Left lung (tissue), 10 donors: ENCODE data around the gene CACNG4. TPM values are rescaled to one million over a fixed set of nuclear protein-coding genes. Genes with fewer than 3 reads are reported as not detected.
A peak's percentile ranks its signal among the peaks of the same experiment; 100 is the strongest.

Experiments used
- ATAC-seq: fragments of 200-7000 bp; cut with Tn5 transposase; one replicate; pipeline ENCODE4 v1.9.1; 2020; ENCODE audit warnings: moderate library complexity
- DNase-seq, 4 donors: peaks; one replicate each; pipeline ENCODE4 v3.0.0-alpha.2; 2013 to 2020
- H3K27ac ChIP-seq, 2 donors: fragments of 200-600 bp; sonication (generic) in 1 of 2; one replicate each; pipeline versions ENCODE4 v1.5.0 to v1.8.0; 2020 to 2021
- H3K27me3 ChIP-seq, 2 donors: fragments of 200-600 bp; sonication (generic) in 1 of 2; one replicate each; pipeline versions ENCODE4 v1.5.0 to v1.8.0; 2020 to 2021
- H3K36me3 ChIP-seq, 2 donors: fragments of 200-600 bp; sonication (generic) in 1 of 2; one replicate each; pipeline versions ENCODE4 v1.5.0 to v1.8.0; 2020 to 2021
- H3K4me1 ChIP-seq, 2 donors: fragments of 200-600 bp; one replicate each; pipeline ENCODE4 v1.8.0; 2021
- H3K4me3 ChIP-seq, 2 donors: fragments of 200-600 bp; sonication (generic) in 1 of 2; one replicate each; pipeline versions ENCODE4 v1.5.0 to v1.8.0; 2020 to 2021; ENCODE audit warnings: mild to moderate bottlenecking in 1 of 2
- H3K9me3 ChIP-seq, 2 donors: fragments of 200-600 bp; sonication (generic) in 1 of 2; one replicate each; pipeline versions ENCODE4 v1.5.0 to v1.8.0; 2020 to 2021
- CTCF ChIP-seq, 2 donors: fragments of 200-600 bp; sonication (generic) in 1 of 2; IDR thresholded peaks; one replicate each; pipeline versions ENCODE4 v1.5.0 to v1.8.0; 2021; ENCODE audit warnings: antibody characterized with exemption in 2 of 2
- intact Hi-C, 2 donors: fragments of 100-400 bp; cut with DNase I; formaldehyde crosslinking; loops; one replicate each; pipeline versions ENCODE4 v1.11.2 to v1.14.2; 2022
- polyA plus RNA-seq, 6 donors: library from polyadenylated mRNA; unstranded; fragments of 120-200 nt; gene quantifications; one replicate each; pipeline ENCODE4 v1.2.1, GENCODE V29; 2013; ENCODE audit not compliant: insufficient read length in 6 of 6
- total RNA-seq, 2 donors: library from RNA; stranded (reverse); fragmentation: NEBNext Ultra II Directional; extraction: Animal tissue kit (Norgen Biotek cat#: 25700); gene quantifications; one replicate each; pipeline ENCODE4 v1.2.1, GENCODE V29; 2021
- donor health status: DM: no; HTN: yes; CAD: no.
- donor health status: DM: no; HTN: no; CAD: no.

The CACNG4 gene
- total and polyA plus RNA-seq, 8 donors: 1.5 to 6.0 (median 2.6) TPM

- Histone ChIP-seq H3K27ac (no peak overlapping the region), H3K27me3 (no peaks in the 10 kb centered on the region), H3K4me3 (no peak overlapping the region), H3K9me3 (no peaks in the 10 kb centered on the region), H3K4me1 (no peaks in the 10 kb centered on the region), H3K36me3 (peaks cover 0 to 36% of the 10 kb centered on the region in 2 donors)
- DNase-seq (no peak), ATAC-seq (no peak)
- no peak for TF ChIP-seq CTCF (IDR thresholded peaks at IDR 0.05)
- intact Hi-C loops: no loop called here
Observed at GRCh38 chr17:67074781-67075180, 110.3 kb downstream of the CACNG4 start.

DNA sequence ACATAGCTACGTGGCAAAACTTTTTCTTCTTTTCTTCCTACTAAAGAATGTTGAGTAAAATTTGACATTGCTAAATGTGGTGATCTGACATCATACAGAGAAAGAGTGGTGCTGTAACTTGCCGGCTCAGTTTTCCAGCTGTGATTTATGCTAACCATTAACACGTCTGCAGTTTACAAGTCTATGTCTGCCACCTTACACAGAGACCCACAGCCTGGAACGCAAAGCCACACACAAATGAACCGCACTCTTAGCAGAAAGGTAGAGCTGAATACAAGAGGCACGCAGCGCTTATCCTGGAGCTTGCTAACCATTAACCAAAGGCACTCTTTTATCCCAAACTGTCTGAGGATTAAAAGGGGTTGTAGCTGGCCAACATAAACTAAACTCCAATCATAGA lies 111.8 kb downstream of the CACNG4 start:
- peak in 2 of 4 donors; percentile 6 to 30 for DNase-seq
- Histone ChIP-seq H3K4me3 (no peak overlapping the region), H3K27me3 (no peaks in the 10 kb centered on the region), H3K36me3 (peaks cover 0 to 38% of the 10 kb centered on the region in 2 donors), H3K9me3 (no peaks in the 10 kb centered on the region), H3K27ac (no peak overlapping the region), H3K4me1 (no peaks in the 10 kb centered on the region)
- intact Hi-C loops: no loop called here
- no peak for ATAC-seq
- TF ChIP-seq CTCF (IDR thresholded peaks at IDR 0.05): no peak

DNA sequence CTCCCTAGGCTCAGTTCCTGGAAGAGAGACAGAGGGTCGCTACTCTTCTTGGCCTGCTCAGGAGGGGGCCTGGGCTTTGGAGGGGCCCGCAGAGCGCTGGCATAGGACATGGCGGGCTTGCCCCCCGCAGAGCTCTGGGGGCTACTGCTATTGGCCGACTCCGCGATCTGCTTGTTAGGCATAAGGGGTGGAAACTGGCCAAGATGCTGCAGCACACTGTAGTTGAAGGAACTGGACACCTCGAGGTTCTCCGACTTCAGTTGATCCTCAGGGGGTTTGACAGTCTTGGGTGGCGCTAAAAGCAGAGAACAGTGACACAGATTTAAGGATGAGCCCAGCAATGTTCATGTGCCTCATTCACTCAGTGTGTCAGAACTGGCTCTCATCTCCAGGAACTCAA lies 113.8 kb downstream of the CACNG4 start:
- Histone ChIP-seq H3K9me3 (no peaks in the 10 kb centered on the region), H3K4me1 (no peaks in the 10 kb centered on the region), H3K27ac (no peak overlapping the region), H3K4me3 (no peak overlapping the region), H3K36me3 (peaks cover 0 to 50% of the 10 kb centered on the region in 2 donors), H3K27me3 (no peaks in the 10 kb centered on the region)
- DNase-seq: no peak
- intact Hi-C loops: no loop called here
- no peak for ATAC-seq
- TF ChIP-seq CTCF (IDR thresholded peaks at IDR 0.05): no peak

DNA sequence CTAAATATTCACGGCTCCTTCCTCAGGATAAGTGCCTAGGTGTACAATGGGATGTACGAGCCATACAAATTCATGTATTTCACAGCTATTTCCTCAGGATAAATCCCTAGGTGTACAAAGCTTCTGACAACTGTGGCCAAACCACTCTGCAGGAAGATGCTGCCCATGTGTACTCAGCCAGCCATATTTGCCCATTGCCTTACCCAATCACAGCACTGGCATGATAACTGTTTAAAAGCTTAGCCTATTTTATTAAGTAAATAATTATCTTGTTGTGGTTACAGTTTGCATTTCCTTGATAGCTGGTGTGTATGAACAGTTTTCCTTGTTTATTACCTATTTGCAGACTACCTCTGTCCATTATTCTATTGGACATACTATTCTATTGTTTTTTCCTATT lies 115.0 kb downstream of the CACNG4 start:
- Histone ChIP-seq H3K4me3 (no peak overlapping the region), H3K4me1 (no peaks in the 10 kb centered on the region), H3K27ac (no peak overlapping the region), H3K9me3 (no peaks in the 10 kb centered on the region), H3K27me3 (no peaks in the 10 kb centered on the region), H3K36me3 (peaks cover 0 to 52% of the 10 kb centered on the region in 2 donors)
- no peak for TF ChIP-seq CTCF (IDR thresholded peaks at IDR 0.05)
- intact Hi-C loops: no loop called here
- DNase-seq (no peak), ATAC-seq (no peak)

- ATAC-seq (no peak), DNase-seq (no peak)
- peaks cover 0 to 58% of the 10 kb centered on the region in 2 donors for H3K36me3 ChIP-seq
- intact Hi-C loops: no loop called here
- no peaks in the 10 kb centered on the region for H3K9me3 ChIP-seq
- no peak overlapping the region for H3K27ac ChIP-seq
- no peak for TF ChIP-seq CTCF (IDR thresholded peaks at IDR 0.05)
- no peak overlapping the region for H3K4me3 ChIP-seq
- no peaks in the 10 kb centered on the region for H3K27me3 ChIP-seq
- H3K4me1 ChIP-seq: no peaks in the 10 kb centered on the region
Observed at GRCh38 chr17:67080804-67081203, 116.3 kb downstream of the CACNG4 start.
